Urothelium cell line (cell line): ENCODE results near the gene HDDC3.

ENCODE experiments used
- DNase-seq: peaks from one replicate; pipeline ENCODE4 v3.0.0; 2011; ENCODE audit warnings: low spot score, mixed read lengths
- FAIRE-seq: peaks from 2 replicates; lab custom pipeline; 2011; peaks lifted over from hg19 to GRCh38; lab: Jason Lieb, UNC

HDDC3 gene, protein sequence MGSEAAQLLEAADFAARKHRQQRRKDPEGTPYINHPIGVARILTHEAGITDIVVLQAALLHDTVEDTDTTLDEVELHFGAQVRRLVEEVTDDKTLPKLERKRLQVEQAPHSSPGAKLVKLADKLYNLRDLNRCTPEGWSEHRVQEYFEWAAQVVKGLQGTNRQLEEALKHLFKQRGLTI

DNA sequence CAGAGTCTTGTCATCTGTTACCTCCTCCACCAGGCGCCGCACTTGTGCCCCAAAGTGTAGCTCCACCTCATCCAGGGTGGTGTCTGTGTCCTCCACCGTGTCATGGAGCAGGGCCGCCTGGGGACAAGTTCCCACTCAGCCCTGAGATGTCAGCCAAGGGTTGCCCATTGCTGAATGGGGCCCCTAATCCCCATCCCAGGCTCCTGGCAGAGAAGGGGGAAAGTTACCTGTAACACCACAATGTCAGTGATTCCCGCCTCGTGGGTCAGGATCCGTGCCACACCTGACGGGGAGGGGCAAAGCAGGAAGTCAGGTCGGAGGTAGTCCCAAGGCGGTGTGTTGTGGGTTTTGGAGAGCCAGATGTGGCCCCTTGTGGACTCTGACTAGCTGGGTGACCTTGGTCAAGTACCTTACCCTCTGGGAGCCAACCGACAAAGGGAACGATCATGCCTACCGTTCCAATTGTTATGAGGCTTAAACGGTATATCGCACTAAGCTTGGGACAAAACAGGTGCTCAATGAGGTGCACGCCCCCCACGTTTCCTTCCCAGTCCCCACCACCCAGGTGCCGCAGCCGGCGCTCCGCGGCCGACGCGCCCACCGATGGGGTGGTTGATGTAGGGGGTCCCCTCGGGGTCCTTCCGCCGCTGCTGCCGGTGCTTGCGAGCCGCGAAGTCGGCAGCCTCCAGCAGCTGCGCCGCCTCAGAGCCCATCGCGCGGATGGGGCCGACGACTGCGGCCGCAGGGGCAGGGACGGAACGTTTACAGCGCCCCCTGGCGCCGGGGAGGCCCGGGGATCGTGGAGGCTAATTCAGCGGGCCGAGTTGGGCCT is at the start of gene HDDC3:
TSS of gene HDDC3 (minus strand) at position 722 of the 832 bp plus-strand sequence. CDS start at position 713, 9 bp downstream.
- DNase-seq (peak; percentile 92), FAIRE-seq (no peak)

DNA sequence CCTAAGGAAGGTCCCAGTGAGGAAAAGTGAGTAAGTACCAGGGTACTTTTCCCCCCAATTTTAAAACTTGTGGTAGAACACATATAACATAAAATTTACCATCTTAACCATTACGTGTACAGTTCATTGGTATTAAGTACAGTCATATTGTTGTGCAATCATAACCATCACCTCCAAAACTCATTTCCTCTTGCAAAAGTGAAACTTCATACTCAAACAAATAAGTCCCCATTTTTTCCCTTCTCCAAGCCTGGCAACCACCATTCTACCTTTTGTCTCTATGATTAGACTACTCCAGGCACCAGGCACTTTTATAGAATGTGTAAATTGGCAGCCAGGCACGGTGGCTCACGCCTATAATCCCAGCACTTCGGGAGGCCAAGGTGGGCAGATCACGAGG is 49.8 kb upstream of the HDDC3 start:
- no peak for FAIRE-seq
- no peak for DNase-seq

- FAIRE-seq: no peak
- no peak for DNase-seq
These were observed 49.3 kb upstream of the HDDC3 start for GRCh38 chr15:90981681-90982080.

- DNase-seq: no peak
- no peak for FAIRE-seq
These were observed 47.2 kb upstream of the HDDC3 start for GRCh38 chr15:90979582-90979981.

DNA sequence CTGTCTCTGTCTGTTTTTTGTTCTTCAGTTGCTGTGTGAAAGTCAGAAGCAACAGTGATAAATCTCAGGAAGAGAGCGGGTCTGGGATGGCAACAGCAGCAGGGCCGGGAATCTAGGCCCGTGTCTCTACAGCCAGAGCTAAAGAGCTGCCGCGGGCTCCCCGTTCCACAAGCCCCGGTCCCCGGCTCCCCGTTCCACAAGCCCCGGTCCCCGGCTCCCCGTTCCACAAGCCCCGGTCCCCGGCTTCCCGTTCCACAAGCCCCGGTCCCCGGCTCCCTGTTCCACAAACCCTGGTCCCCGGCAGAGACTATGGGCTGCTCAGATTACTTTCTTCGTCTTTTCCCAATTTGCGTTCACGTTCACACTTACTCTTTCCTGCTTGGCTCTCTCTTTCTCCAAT is 41.9 kb upstream of the HDDC3 start:
- DNase-seq: no peak
- FAIRE-seq: no peak

- DNase-seq: no peak
- no peak for FAIRE-seq
These were observed 39.8 kb upstream of the HDDC3 start for GRCh38 chr15:90972133-90972532.

GRCh38 chr15:90970274-90970673 is 37.9 kb upstream of the HDDC3 start:
- FAIRE-seq: no peak
- DNase-seq: no peak

DNA sequence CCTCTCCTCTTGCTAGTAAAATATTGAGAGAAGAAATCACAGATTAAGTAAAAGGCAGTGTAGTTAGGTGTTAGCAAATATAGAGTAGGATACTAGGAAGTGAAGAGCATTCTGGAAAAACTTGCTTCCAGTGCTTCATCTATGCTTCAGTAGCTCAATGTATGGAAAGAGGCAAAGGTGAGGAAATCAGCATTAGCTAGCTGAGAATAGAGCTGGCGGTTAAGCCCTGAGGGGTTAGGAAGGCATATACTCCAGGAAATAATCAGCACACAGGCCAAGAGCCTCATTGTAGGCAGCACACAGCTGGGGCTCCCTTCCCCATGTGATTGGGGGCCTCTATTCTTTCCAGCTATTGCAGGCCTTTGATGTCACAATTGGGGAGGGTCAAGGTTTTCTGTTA is 36.1 kb upstream of the HDDC3 start:
- FAIRE-seq (no peak), DNase-seq (no peak)

- no peak for DNase-seq
- FAIRE-seq: no peak
These were observed 34.9 kb upstream of the HDDC3 start for GRCh38 chr15:90967206-90967605.

- no peak for FAIRE-seq
- DNase-seq: no peak
These were observed 33.9 kb upstream of the HDDC3 start for GRCh38 chr15:90966262-90966661.

GRCh38 chr15:90962021-90962420 is 29.7 kb upstream of the HDDC3 start:
- FAIRE-seq (no peak), DNase-seq (no peak)

- FAIRE-seq (peak; percentile 66), DNase-seq (no peak)
These were observed 28.1 kb upstream of the HDDC3 start for GRCh38 chr15:90960298-90961091.

- FAIRE-seq (no peak), DNase-seq (no peak)
These were observed 27.5 kb upstream of the HDDC3 start for GRCh38 chr15:90959894-90960293.

DNA sequence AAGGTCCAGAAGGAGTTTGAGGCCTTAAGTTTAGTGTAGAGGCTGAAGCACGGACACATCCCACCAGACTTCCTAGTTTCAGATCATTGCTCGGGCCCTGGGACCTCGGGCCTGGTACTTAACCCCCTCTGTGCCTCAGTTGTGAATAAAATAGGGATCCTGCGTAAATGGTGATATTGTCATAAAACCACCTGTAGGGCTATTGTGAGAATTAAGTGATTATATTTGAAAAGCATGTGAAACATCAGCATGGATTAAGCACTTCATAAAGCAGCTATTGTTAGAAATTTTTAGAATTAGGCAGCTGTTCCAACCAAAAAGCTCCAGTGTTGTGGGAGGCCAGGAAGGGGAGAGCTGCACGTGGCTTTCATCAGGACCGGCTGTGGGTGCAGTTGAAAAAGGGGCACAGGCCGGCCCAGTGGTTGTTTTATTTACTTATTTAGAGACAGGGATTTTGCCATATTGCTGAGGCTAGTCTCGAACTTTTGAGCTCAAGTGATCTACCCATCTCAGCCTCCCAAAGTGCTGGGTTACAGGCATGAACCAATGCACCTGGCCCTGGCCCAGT is 26.8 kb upstream of the HDDC3 start:
- no peak for FAIRE-seq
- no peak for DNase-seq

DNA sequence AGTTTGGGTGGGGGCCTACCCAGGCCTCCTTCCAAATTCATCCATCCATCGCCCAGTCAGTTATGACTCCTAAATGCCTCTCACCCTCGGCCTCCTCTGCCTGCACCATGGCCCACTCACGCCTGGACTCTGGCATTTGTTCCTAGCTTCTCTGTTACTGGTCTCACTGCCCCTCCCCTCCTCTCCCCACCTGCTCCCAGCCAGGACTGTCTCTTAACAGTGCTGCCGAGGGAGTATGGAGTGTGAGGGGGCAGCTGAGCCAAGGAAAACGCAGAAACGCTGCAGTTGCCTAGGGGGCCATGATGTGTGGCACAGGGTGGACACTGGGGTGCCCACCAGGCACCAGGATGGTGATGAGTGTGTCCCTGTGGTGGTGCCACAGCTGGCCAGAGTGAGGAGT is 25.4 kb upstream of the HDDC3 start:
- no peak for DNase-seq
- peak; percentile 72 for FAIRE-seq

GRCh38 chr15:90957031-90957790 is 24.9 kb upstream of the HDDC3 start:
- no peak for FAIRE-seq

DNA sequence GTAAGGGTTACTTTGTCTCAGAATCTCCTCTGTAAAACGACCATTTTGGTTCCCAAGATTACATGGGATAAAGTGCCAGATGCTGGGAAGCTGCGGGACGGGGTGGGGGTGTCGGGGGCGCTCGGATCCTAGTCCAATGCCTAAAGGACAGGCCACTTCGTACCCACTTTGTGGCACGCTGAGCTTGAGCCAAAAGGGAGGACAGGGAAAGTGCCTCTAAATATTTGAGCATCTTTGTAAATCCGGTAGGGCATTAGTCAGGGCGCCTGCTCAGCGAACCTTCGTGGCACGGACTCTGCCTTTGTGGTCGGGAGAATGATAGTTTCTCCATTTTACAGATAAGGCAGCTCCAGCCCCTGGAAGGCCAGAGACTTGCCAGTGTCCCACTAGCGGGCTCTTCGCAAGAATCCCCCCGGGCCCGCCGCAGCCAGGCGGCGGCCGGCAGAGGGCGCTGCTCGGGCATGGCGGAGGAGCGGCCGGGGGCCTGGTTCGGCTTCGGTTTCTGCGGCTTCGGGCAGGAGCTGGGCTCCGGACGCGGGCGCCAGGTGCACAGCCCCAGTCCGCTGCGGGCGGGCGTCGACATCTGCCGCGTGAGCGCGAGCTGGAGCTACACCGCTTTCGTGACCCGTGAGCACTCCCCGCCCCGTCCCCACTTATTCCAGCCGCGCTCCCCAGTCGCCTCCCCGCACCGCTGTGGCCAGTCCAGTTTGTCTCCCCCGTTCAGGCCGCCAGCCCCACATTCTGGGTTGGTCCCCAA is 24.1 kb upstream of the HDDC3 start:
- FAIRE-seq: no peak
- DNase-seq: peak; percentile 61

More at GRCh38 chr15:90957031-90957790, 24.9 kb upstream of the HDDC3 start:
- no peak for DNase-seq

DNA sequence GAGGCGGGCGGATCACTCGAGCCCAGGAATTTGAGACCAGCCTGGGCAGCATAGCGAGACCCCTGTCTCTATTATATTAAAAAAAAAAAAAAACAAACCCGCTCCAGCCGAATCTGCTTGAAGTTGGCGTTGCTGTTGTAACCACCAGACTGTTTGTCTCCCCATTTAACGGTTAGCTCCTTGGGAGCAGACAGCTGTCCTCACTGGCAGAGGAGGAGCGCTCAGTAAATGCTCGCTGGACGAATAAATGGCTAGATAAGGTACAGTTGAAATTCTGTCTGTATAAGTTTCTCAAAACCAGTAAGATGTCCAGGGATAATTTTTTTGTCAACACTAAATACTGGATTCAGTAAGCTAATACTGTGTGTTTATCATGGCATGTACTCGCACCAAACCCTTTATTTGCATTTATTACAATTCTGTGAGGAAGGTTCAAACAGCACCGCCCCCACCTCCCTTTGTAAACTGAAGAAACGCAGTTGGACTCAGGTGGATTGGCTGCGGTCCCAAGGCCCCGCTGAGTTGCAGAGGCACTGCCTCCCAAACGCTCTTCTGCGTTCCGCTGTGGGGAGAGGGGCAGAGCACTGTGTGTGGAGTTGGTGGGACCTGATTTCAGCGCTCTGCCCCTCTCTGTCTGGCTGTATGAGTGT is 23.4 kb upstream of the HDDC3 start:
- no peak for DNase-seq
- FAIRE-seq: no peak
